GM18505 (cell line): Measurements from ENCODE around the gene CSF2.
"Not testable (repeated sequence)": the region's sequence is repeated elsewhere in the genome, so short reads cannot be mapped to it uniquely, and the experiment has no call there.

ENCODE experiments used
- ATAC-seq: cut with Tn5 transposase; IDR thresholded peaks from one replicate; pipeline ENCODE4 v1.9.1; 2021; ENCODE audit not compliant: unreplicated experiment
- POLR2A ChIP-seq: IDR thresholded peaks from 4 replicates; pipeline ENCODE4 v1.6.1; 2011; ENCODE audit warnings: borderline replicate concordance; ENCODE audit not compliant: insufficient read depth, insufficient read length; ENCODE audit errors: extremely low read depth

CSF2 gene

DNA sequence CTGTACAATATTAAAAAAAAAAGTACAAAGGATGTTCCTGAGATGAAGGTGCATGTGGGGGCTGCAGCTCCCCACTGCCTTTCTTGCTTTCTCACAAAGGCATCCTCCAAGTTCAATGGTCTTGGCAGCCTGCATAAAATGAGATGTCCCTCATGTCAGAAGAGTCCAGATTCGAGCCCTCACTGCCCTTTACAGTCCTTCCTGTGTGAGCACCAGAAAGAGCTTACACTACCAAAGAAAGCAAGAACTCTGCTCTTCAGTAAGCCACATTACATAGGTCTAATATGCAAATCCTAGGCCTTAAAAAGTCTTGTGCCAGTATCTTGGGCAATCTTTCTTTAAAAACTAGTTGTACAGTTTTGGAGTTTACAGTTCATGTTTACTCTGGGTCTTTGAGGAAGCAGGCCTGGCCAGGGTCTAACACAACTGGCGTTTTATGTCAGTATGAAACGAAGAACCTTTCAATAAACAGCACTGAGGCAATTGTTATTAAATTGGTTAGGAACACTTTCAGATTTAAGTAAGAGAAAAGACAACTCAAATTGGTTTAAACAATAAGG is 36.0 kb downstream of the CSF2 start:
- ATAC-seq, result no peak
- TF ChIP-seq POLR2A, result no peak

DNA sequence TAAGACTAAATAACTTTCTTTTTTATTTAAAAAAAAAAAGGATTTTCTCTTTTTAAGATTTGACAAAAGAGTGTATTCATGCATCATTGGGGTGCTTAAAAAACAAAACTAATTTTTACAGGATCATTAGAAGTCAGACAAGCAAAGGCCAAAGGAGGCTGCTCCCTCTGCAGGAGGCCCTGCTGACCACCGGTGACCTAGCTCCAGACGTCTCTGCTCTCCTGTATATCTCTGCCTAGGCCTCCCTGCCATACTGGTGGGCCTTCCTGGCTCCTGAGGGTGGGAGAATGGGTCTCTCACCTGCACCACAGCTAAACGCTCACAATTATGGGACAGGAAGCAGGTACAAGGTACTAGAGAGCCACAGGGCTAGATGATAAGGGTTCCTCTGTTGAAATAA is 36.6 kb downstream of the CSF2 start:
- no peak for TF ChIP-seq POLR2A
- no peak for ATAC-seq

DNA sequence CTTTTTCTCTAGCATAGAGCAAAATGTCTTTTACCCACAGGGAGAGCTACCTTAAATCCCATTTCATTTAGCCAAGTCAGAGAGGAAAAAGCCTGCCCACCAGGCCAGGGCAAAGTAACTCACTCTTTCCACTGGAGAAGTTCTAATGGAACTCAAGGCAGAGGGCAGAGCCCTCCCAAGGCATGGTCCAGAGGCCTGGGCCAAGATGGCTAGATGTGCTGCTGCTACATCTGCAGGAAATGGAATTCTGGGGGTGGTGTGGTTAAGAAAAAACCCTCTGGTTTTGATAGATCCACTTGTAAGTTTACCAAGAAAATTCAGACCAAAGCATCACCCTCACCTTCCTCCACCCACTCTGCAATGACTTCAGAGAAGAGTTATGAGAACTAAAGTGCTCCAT is 37.3 kb downstream of the CSF2 start:
- no peak for TF ChIP-seq POLR2A
- ATAC-seq, result no peak

DNA sequence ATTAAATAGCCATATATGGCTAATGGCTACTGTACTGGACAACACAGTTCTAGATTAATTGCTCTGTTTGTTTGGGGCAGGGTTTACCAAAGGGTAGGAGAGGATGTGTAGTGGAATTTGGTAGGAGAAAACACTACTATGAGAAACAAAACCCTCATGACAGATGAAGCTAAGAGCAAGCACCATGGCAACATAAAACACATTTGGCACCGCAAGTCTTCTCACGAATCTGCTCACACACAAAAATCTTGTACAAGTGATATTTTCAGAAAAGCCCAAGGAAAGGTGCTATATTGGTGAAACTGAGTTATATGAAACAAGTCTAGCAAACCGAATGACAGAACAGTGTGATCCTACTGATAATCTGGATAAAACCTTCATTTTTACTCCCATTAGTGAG is 38.5 kb downstream of the CSF2 start:
- no peak for TF ChIP-seq POLR2A
- ATAC-seq, result no peak

DNA sequence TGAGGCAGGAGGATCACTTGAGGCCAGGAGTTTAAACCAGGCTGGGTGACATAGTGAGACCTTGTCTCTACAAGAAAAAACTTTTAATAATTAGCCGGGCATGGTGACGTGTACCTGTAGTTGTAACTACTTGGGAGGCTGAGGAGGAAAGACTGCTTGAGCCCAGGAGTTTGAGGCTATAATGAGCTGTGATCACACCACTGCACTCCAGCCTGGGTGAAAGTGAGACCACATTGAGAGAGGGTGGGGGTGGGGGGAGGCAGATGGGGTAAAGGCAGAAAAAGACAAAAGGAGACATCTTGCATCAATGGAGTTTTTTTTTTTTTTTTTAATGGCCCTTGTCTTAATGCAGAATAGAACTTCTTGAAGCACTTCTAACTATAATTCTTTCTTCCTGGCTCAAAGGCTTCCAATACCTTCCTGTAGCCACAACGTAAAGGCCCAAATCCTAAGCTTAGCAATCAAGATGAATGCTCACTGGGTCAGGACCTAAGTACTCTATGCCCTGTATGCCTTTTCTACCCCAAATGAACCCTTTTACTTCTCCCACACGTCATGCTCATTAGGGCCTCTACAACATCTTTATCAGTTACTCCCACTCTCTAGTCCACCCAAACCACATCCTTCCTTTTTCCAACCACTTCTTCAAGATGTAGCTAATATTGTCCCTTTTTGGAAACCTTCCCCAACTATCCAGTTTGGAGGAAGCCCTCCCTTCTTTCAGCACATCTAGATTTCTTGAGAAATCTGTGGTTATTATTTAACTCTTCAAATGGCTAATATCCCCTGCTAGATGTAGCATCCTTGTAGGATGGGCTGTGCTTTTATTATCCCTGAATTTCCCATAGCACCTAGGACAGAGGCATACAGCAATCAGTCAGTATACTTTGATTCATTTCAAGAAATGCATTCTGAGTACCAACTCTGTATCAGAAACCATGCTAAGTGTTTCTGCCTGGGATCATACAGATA is 40.8 kb downstream of the CSF2 start:
- no peak for TF ChIP-seq POLR2A
- ATAC-seq, result no peak

DNA sequence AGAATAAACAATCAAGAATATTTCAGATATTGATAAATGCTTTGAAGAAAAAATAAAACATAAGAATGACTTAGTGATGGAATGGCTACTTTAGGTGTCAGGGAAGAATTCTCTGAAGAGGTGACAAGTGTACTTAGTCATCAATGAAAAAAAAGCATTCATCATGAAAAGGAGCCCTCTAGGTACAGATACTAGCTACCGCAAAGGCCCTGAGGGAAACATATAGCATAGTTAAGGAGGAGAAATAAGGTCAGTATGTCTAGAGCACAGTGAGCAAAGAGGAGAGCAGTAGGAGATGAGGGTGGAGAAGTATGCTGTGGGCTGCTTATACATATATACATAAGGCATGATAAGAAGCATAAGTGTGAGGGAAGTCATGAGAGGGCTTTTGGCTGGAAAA is 41.8 kb downstream of the CSF2 start:
- no peak for TF ChIP-seq POLR2A
- ATAC-seq, result no peak

DNA sequence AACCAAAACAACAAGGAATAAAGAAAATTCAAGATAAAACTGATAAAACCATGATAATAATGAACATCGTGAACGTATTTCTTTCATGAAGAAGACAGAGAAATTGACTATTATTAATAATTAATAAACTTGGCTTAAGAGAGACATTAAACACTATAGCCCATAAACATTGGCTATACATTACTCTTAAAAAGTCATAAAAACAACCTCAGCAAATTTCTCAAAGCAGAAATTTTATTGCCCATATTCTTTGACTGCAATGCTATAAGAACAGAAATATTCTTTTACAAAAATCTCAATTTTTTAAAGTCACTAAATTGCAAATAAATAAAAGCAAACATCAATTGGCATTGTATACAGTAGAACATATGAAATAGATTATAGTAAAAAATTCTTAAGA is 42.5 kb downstream of the CSF2 start:
- TF ChIP-seq POLR2A, result no peak
- no peak for ATAC-seq

DNA sequence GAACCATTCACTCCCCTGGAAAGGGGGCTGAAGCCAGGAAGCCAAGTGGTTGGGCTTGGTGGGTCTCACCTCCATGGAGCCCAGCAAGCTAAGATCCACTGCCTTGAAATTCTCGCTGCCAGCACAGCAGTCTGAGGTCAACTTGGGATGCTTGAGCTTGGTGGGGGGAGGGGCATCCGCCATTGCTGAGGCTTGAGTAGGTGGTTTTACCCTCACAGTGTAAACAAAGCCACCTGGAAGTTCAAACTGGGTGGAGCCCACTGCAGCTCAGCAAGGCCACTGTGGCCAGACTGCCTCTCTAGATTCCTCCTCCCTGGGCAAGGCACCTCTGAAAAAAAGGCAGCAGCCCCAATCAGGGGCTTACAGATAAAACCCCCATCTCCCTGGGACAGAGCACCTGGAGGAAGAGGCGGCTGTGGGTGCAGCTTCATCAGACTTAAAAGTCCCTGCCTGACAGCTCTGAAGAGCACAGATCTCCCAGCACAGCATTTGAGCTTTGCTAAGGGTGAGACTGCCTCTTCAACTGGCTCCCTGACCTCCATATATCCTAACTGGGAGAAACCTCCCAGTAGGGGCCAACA is 43.4 kb downstream of the CSF2 start:
- ATAC-seq, result not testable (repeated sequence)

DNA sequence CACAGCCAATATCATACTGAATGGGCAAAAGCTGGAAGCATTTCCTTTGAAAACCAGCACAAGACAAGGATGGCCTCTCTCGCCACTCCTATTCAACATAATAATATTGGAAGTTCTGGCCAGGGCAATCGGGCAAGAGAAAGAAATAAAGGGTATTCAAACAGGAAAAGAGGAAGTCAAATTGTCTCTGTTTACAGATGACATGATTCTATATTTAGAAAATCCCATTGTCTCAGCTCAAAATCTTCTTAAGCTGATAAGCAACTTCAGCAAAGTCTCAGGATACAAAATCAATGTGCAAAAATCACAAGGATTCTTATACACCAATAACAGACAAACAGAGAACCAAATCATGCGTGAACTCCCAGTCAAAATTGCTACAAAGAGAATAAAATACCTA is 47.1 kb downstream of the CSF2 start:
- not testable (repeated sequence) for ATAC-seq

DNA sequence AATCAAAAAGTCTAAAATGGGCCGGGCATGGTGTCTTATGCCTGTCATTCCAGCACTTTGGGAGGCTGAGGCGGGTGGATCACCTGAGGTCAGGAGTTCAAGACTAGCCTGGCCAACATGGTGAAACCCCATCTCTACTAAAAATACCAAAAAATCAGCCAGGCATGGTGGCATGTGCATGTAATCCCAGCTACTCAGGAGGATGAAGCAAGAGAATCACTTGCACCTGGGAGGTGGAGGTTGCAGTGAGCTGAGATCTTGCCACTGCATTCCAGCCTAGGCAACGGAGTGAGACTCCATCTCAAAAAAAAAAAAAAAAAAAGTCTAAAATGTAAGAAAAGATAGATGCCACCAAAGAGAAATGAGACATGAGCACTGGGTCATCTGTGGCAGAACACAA is 49.4 kb downstream of the CSF2 start:
- ATAC-seq, result not testable (repeated sequence)

DNA sequence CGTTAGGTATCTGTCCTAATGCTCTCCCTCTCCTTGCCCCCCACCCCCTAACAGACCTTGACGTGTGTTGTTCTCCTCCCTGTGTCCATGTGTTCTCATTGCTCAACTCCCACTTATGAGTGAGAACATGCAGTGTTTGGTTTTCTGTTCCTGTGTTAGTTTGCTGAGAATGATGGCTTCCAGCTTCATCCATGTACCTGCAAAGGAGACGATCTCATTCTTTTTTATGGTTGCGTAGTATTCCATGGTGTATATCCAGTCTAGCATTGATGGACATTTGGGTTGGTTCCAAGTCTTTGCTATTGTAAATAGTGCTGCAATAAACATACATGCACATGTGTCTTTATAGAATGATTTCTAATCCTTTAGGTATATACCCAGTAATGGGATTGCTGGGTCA is 50.0 kb downstream of the CSF2 start:
- not testable (repeated sequence) for ATAC-seq
